ENCODE results near the gene LOXL3. TPM values are rescaled to one million over a fixed set of nuclear protein-coding genes. Genes with fewer than 3 reads are reported as not detected.

The LOXL3 gene
- polyA plus RNA-seq, 1 donor (not counting 4 experiments of a cell fraction or from before 2014, with no cell fraction given): 0.21 TPM

GRCh38 chr2:74535440-74535965, 18.2 kb downstream of the LOXL3 start:
- Histone ChIP-seq H4K20me1 (ENCODE audit: control insufficient read depth, extremely low read depth, insufficient read depth, low read length) (no peaks in the 10 kb centered on the region), H3K27ac (ENCODE audit: control insufficient read depth, insufficient read depth, low read length) (no peak overlapping the region), H3K4me1 (ENCODE audit: control insufficient read depth, extremely low read depth, insufficient read depth, low read length) (peaks cover 19% of the 10 kb centered on the region), H3K9ac (ENCODE audit: control insufficient read depth, extremely low read depth, insufficient read depth, low read length) (no peak overlapping the region), H3K9me1 (ENCODE audit: control insufficient read depth, extremely low read depth, insufficient read depth, low read length) (peaks cover 4% of the 10 kb centered on the region), H3K9me3 (ENCODE audit: control insufficient read depth, low read depth, low read length) (no peaks in the 10 kb centered on the region), H3K27me3 (ENCODE audit: control insufficient read depth, extremely low read depth, insufficient read depth, low read length) (no peaks in the 10 kb centered on the region), H3K79me2 (ENCODE audit: control insufficient read depth, insufficient read depth, low read length) (peaks cover 4% of the 10 kb centered on the region), H3K4me2 (ENCODE audit: control insufficient read depth, extremely low read depth, insufficient read depth, low read depth, low read length) (no peak overlapping the region), H3K36me3 (ENCODE audit: control insufficient read depth in 2 of 2, extremely low read depth in 1 of 2, insufficient read depth in 2 of 2, low read length in 2 of 2) (peaks cover 5 to 13% of the 10 kb centered on the region in 2 experiments), H2AFZ (ENCODE audit: control insufficient read depth, low read length) (no peak overlapping the region), H3K4me3 (ENCODE audit: control insufficient read depth in 2 of 3, extremely low read depth in 1 of 3, insufficient read depth in 2 of 3, low read depth in 1 of 3, low read length in 3 of 3) (no peak overlapping the region)
- TF ChIP-seq CTCF (optimal IDR thresholded peaks at IDR 0.05 in 1 of 3, IDR thresholded peaks at IDR 0.05 in 1 of 3, conservative IDR thresholded peaks at IDR 0.05 in 1 of 3; ENCODE audit: extremely low read depth in 1 of 3, insufficient read depth in 2 of 3, low read length in 3 of 3) (no peak), EZH2 (IDR thresholded peaks at IDR 0.05; ENCODE audit: low read length) (no peak)
- dilution Hi-C loops (cut with MboI; ENCODE audit: extremely low pct_ligation_motif_present, low sequenced_read_pairs): no loop called here
- FAIRE-seq (no peak), DNase-seq (ENCODE audit: low read depth, low spot score) (no peak)

- Histone ChIP-seq H3K36me3 (ENCODE audit: control insufficient read depth in 2 of 2, extremely low read depth in 1 of 2, insufficient read depth in 2 of 2, low read length in 2 of 2) (peaks cover 5 to 13% of the 10 kb centered on the region in 2 experiments), H3K27me3 (ENCODE audit: control insufficient read depth, extremely low read depth, insufficient read depth, low read length) (no peaks in the 10 kb centered on the region), H3K27ac (ENCODE audit: control insufficient read depth, insufficient read depth, low read length) (no peak overlapping the region), H3K4me1 (ENCODE audit: control insufficient read depth, extremely low read depth, insufficient read depth, low read length) (peaks cover 20% of the 10 kb centered on the region), H2AFZ (ENCODE audit: control insufficient read depth, low read length) (no peak overlapping the region), H3K9me3 (ENCODE audit: control insufficient read depth, low read depth, low read length) (no peaks in the 10 kb centered on the region), H3K9ac (ENCODE audit: control insufficient read depth, extremely low read depth, insufficient read depth, low read length) (no peak overlapping the region), H3K4me2 (ENCODE audit: control insufficient read depth, extremely low read depth, insufficient read depth, low read depth, low read length) (no peak overlapping the region), H3K4me3 (ENCODE audit: control insufficient read depth in 2 of 3, extremely low read depth in 1 of 3, insufficient read depth in 2 of 3, low read depth in 1 of 3, low read length in 3 of 3) (no peak overlapping the region), H4K20me1 (ENCODE audit: control insufficient read depth, extremely low read depth, insufficient read depth, low read length) (no peaks in the 10 kb centered on the region), H3K9me1 (ENCODE audit: control insufficient read depth, extremely low read depth, insufficient read depth, low read length) (peaks cover 4% of the 10 kb centered on the region), H3K79me2 (ENCODE audit: control insufficient read depth, insufficient read depth, low read length) (peaks cover 9% of the 10 kb centered on the region)
- DNase-seq (ENCODE audit: low read depth, low spot score) (no peak), FAIRE-seq (no peak)
- dilution Hi-C loops (cut with MboI; ENCODE audit: extremely low pct_ligation_motif_present, low sequenced_read_pairs): no loop called here
- TF ChIP-seq CTCF (optimal IDR thresholded peaks at IDR 0.05 in 1 of 3, IDR thresholded peaks at IDR 0.05 in 1 of 3, conservative IDR thresholded peaks at IDR 0.05 in 1 of 3; ENCODE audit: extremely low read depth in 1 of 3, insufficient read depth in 2 of 3, low read length in 3 of 3) (no peak), EZH2 (IDR thresholded peaks at IDR 0.05; ENCODE audit: low read length) (no peak)
Measured at GRCh38 chr2:74534411-74534810, 19.3 kb downstream of the LOXL3 start.

All from keratinocyte (primary cell).